Ramos (cell line): Measurements from ENCODE around the gene TMEM82.
"Not testable (repeated sequence)": the region's sequence is repeated elsewhere in the genome, so short reads cannot be mapped to it uniquely, and the experiment has no call there.

Experiments used
- in situ Hi-C: fragments of 300-500 bp; cut with MboI; formaldehyde crosslinking; loops from one replicate; pipeline ENCODE4 v1.14.3; 2022; ENCODE audit warnings: low sequenced_read_pairs; ENCODE audit not compliant: unreplicated experiment

Gene TMEM82

DNA sequence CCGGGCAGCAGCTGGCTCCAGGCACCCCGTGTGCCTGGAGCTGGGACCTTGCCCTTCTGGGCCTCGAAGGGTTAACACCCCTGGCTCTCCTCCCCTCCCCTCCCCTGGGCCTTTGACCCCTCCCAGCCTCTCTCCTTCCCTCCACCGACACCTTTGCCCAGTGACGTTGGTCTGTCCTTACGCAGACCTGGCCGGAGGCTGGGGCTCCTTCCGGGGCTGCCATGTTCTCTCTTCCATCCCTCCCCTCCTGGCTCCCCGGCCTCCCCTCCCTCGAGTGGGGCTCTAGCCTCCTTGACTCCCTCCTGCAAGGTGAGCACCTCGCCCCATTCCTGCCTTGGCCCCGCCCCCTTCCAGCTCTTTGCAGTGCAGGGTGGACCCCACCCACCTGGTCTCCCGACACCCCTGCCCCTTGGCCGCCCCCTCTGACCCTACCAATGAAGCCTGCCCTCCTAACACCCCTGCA is at the start of gene TMEM82:
TSS of gene TMEM82 (plus strand) at position 161 of the 463 bp plus-strand sequence. CDS start at position 222, 61 bp downstream.
- in situ Hi-C loops, result no loop called here

DNA sequence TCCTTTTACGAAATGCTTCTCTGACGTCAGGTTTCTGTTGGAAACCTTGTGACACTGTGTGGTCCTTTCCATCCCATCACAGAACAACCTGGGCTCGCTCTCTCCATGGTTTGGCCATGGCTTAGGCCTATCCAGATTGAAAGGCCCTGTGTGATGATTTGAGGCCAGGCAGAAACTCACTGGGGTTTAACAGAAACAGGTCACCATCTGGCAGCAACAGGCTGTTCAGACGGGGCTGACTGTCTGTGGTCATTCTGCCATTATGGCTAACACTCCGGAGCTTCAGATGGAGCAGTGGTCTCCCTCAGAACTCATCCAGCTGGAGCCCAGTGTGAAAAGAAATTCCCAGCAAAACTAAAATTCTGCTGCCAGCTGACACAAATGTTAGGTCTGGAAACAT is 48.9 kb upstream of the TMEM82 start:
- in situ Hi-C loops, result no loop called here

DNA sequence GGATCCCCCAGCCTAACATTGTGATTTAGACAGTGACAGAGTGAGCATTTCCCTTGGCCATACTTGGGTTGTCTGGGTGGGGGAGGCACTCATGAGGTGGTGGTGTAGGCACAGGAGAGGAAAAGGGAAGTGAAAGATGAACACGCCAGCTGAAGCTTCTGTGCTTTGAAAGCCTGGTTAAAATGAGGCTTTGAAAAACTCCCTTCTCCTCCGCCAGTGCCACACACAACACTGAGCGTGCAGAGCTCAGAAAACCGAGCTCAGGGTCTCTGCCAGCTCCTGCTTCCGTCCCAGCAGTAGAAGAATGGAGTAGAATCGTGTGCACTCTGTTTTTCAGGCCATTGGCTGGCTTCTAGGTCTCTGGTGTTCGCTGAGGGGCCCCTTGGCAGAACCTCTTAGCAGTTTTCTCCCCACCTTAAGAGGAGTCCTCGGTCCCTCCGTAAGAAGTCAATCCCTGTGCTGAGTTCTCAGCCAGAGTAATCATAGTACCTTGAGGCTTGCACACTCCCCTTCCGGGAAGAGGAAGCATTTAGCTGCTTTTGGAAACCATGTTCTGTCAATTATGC is 45.3 kb upstream of the TMEM82 start:
- in situ Hi-C loops, result no loop called here

DNA sequence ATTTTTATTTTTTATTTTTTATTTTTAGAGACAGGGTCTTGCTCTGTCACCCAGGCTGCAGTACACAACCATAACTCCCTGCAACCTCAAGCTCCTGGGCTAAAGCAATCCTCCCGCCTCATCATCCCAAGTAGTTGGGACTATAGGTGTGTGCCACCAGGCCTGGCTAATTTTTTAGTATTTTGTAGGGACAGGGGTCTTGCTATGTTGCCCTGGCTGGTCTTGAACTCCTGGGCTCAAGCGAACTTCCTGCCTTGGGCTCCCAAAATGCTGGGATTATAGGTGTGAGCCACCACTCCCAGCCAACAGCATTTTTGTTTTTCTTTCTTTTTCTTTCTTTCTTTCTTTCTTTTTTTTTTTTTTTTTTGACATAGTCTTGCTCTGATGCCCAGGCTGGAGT is 44.1 kb upstream of the TMEM82 start:
- in situ Hi-C loops, result no loop called here

DNA sequence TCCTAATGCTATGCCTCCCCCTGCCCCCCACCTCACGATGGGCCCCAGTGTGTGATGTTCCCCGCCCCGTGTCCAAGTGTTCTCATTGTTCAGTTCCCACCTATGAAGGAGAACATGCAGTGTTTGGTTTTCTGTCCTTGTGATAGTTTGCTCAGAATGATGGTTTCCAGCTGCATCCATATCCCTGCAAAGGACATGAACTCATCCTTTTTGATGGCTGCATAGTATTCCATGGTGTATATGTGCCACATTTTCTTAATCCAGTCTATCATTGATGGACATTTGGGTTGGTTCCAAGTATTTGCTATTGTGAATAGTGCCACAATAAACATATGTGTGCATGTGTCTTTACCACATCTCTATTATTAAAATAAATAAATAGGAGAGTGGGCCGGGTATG is 43.0 kb upstream of the TMEM82 start:
- in situ Hi-C loops, result not testable (repeated sequence)

DNA sequence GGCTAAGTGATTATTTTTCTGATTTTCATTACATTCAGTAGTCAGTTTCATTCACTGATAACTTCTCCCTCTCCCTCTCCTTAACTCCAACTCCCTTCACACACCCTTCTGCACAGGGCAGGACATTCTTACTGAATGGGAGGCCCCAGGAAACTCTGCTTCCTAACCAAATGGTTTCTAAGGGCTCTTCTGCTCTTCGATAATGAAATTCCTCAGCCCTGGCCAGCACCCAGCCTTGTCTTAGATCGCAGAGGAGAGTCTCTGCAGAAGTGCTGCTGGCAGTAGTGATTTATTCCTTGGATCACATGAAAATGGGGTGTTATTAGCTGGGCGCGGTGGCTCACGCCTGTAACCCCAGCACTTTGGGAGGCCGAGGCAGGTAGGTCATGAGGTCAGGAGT is 41.8 kb upstream of the TMEM82 start:
- in situ Hi-C loops, result no loop called here

DNA sequence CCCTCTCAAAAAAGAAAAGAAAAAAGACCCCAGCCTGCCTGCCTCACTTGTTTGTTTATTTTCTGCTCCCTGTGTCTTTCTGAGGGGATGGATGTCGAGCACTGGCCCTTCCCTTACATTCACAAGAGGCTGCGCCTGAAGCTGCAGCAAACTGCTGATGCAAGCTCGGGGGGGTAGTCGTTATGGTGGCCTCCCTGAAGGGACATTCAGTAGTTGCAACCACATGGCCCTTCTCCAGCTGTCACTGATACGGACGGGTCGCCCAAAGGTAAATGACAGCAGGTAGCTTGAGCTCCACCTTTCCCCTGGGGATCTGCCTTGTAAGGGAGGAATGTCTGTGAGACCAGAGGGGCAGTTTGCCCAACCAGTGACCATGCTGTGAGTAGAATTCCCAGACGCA is 40.5 kb upstream of the TMEM82 start:
- in situ Hi-C loops, result no loop called here

DNA sequence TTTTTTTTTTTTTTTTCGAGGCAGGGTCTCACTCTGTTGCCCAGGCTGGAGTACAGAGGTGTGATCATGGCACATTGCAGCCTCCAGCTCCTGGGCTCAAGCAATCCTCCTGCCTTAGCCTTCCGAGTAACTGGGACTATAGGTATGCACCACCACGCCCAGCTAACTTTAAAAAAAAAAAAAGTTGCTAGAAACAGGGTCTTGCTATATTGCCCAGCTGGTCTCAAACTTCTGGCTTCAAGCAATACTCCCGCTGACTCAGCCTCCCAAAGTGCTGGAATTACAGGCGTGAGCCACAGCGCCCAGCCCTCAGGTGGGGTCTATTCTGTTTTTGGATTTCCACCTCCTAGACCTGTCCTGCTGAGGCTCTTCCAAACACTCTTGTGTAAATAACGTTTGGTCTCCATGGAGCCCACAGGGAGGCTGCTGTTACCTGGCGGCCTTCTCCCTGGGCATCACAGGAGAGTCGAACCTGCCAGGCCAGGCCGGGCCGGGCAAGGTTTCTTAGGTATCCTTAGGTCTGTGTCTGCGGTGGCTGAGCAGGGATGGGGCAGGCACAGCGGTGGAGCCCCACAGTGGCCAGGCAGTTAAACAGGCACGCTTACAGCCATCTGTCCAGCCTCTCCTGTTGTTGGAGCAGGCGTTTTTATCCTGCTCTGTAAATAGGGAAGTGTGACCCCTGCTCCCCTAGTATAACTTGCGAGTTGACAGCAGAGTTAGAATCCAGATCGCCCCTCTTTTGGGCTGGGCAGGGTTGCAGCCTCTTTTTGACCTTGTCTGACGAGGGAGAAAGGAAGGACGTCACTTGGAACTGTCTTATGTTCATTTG is 39.4 kb upstream of the TMEM82 start:
- in situ Hi-C loops, result no loop called here

DNA sequence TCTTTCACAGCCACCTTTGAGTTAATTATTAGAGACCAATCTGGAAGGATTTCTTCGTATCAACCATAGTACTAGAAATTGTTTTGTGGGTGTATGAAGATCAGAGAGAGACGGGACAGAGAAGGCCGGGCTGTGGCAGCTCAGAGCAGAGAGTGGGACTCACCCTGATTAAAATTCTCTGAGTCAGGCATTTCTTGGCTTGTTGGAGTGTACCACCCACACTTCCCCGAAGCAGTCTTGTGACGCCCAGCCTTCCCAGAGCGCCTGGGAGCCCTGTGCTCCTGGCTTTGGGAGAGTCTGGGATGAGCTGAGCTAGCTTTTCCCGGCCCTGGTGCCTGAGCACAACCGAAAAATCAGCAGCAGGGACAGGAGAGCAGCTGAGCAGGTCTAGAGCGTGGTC is 38.7 kb upstream of the TMEM82 start:
- in situ Hi-C loops, result no loop called here

DNA sequence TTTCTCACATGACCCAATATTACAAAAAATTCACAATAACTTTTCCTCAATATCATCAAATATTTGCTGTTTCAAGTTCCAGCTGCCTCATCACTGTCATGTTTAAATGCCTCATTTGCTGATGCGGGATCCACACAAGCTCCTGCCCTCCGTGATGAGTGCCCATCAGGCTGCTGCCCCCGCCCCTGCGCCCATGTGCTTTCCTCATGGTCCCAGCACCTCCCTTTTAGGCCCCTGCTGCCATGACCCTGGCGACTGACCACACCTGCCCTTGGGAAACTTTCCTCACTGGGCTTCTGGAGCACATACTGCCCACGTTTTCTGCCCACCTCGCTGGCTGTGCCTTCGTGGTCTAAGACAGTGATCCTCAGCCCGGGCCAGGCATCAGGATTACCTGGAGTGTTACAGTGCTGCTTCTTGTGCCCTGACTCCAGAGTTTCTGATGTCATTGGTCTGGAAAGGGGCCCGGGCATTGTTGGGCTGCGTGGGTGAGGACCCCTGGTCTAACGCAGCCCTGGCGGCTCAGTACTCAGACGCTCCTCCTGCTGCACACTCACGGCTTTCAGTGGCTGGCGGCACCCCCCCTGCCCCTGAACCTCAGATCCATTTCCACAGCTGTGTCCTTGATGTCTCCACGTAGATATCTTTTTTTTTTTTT is 37.6 kb upstream of the TMEM82 start:
- in situ Hi-C loops, result no loop called here

DNA sequence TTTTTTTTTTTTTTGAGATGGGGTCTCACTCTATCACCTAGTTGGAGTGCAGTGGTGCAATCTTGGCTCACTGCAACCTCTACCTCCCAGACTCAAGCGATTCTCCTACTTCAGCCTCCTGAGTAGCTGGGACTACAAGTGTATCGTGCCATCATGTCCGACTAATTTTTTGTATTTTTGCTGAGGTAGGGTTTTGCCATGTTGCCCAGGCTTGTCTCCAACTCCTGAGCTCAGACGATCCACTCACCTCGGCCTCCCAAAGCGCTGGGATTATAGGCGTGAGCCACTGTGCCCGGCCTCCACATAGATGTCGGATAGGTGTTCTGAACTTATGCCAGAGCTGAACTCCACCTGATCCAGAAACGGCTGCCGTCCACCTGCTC is 37.1 kb upstream of the TMEM82 start:
- in situ Hi-C loops, result no loop called here

DNA sequence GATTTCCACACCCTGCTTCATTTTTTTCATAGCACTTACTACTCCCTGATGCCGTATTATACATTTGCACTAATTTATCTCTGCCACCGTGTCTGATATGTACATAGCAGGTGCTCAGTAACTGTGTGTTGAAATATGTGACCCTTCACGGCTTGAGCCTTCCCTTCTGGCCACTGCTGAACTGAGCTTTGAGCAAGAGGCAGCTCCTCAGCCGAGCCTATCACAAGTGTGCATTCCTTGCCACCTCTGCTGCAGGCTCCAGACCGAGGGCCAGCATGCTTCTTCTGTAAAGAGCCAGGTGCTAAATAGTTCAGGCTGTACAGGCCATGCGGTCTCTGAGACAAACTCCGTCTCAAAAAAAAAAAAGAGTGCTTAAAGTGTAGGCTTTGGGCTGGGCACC is 35.5 kb upstream of the TMEM82 start:
- in situ Hi-C loops, result no loop called here

DNA sequence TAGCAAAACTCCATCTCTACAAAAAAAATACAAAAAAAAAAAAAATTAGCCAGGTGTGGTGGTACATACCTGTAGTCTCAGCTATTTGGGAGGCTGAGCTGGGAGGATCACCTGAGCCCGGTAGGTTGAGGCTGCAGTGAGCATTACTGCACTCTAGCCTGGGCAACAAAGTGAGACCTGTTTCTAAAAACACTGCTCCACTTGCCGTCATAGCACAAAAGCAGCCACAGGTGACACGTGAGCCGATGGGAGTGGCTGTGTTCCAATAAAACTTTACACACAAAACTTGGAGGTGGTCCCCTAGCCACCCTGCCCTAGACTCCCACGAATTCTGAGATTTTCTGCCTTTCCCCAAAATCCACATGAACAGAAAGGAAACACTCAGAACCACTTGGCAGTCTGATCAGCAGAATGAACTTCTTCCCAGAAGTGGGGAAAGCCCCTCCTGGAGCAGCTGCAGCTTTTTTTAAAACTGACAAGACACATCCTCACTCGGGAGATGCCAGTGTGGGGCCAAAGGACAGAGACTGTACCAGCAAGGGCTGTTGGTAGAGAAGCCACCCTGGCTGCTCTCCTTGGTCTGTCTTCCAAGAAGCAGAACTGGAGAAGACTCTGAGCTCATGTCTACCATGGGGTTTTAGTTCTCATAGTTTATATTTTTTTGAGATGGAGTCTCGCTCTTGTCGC is 34.9 kb upstream of the TMEM82 start:
- in situ Hi-C loops, result no loop called here

DNA sequence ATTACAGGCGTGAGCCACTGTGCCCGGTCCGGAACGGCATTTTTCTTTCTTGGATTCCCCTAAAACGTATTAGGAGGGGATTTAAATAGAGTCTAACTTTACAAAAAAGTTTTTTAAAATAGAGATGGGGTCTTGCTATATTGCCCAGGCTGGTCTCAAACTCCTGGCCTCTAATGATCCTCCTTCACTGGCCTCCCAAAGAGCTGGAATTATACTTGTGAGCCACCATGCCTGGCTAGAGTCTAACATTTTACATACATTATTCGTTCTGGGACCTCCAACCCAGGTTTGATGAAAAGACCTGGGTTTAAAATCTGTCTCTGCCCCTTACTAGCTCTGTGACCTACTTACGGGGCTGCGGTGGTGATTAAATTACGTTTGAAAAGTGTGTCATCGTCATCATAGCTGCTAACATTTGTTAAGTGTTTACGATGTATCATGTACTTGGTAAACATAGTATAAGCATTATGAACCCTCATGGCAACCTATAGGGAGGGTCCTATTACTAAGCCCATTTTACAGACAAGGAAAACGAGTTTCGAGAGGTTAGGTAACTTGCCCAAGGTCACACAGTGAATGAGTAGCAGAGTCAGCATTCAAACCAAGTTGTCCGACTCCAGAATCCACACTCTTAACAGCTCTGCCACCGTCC is 33.7 kb upstream of the TMEM82 start:
- in situ Hi-C loops, result no loop called here

DNA sequence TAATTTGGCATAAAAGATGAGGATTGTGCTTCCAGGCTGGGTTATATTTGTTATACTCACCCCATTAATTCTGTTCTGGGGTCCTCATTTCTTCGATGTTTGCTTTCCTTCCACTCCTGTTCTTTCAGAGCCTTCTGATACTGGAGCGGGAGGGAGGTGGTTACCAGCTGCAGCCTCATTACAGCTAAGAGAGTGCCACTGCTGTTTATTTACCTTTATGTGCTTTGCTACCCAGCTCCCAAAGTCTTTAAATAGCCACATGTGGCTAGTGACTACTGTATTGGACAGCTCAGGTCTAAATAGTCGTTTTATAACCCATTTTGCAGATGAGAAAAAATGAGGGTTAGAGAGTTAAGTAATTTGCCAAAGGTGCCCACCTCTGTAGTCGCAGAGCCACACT is 33.1 kb upstream of the TMEM82 start:
- in situ Hi-C loops, result no loop called here

DNA sequence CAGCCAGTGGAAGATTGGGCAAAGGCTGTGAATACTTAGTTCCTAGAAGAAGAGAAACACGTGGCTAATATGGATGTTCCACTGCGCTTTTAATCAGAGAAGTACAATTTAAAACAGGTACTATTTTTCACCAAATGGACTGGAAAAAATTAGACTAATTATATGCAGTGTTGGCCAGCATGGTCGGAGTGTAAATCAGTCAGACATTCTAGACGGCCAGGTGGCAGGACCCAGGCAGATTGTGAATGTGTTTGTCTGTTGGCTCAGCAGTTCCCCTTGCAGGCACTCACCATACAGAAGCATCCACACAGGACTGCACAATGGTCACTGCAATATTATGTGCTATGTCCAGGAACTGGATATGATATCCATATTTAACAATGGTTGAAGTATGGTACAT is 30.1 kb upstream of the TMEM82 start:
- in situ Hi-C loops, result no loop called here

DNA sequence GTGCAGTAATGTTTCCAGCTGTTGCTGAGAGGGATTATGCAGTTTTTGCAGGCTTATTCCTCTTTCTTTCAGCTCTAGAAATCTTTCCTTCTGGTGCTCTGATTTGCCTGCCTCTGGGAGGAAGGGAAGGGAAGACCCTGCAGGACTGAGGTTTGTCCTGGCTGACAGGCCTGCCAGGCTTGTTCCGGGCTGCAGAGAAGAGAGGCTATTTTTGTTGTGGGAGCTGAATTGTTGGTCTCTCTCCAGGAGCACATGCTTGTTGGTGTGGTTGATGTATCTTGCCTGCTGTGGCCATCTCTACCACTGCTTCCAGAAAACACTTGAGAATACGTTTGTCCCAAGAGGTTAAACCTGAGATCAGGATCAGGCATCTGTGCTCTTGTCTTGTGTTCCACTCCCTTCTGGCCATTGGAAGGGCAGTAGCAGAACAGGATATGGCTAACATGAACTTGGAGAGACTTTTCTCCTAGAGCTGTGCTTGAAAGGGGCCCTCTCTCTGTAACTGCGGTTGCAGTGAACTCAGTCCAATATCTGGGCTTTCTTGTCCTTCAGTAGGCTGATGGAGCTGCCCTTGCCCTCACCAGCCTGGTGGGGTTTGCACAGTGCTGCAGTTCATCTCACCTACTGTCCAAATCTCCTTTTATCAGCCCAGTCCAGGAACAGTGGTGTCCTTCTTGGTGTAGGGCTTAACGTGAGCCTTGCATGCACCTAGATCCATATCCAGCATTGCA is 27.7 kb upstream of the TMEM82 start:
- in situ Hi-C loops, result no loop called here

DNA sequence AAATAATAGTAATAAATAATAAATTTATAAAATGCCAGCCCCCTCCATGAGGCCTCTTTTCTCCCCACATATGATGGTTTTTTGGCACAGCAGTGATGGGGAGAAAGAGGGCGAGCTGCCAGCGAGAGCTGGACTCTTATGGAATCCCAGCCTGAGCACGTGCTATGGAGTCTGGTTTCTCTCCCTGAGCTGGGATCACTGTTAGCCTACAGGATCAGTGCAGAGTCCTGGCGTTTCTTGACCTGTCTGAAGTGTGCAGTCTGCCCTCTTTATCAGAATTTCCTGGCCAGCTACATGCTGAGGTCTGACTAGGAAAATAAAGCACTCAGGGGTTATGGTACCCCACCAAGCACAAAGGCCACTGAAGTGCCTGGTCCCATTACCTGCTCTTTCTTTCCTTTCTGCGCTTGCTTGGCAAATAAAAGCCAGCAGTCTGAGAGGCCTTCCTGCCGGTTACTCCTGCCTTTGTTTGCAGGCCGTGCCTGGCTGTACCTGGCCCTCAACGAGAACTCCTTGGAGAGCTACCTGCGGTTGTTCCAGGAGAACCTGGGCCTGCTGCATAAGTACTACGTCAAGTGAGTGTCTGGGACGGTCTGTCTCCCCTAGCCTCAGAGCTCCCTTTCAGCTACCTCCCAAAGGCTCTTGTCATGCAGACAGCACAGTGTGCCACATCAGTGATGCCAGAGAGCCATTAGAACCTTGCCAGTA is 24.7 kb upstream of the TMEM82 start:
- in situ Hi-C loops, result no loop called here

DNA sequence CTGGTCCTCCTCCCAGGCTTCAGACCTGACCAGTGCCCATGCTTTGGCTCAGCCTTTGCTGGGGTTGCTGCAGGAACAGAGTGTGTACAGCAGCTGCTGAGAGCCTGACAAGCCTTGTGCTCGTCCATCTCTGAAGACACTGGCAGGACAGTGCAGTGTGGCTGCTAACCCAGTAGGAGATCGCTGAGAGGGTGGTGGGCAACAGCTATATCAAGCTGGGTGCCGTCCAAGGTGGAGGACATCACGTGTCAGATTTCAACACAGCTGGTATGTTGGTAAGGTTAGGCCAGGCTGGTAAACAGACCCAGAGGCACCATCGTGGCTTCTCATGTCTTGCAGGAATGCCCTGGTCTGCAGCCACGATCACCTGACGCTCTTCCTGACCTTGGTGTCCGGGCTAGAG is 24.1 kb upstream of the TMEM82 start:
- in situ Hi-C loops, result no loop called here
